Mammary epithelial cell (primary cell): ENCODE results near the gene C12orf76.

ENCODE experiments used
- CTCF ChIP-seq, 2 donors: IDR thresholded peaks in 1 of 2; conservative IDR thresholded peaks in 1 of 2; 2 replicates each; pipeline ENCODE4 v1.5.1; 2011 to 2012; ENCODE audit warnings: inconsistent platforms in 2 of 2, low read length in 2 of 2, mild to moderate bottlenecking in 2 of 2, control low read depth in 1 of 2, low read depth in 1 of 2; ENCODE audit not compliant: insufficient read depth in 1 of 2; ENCODE audit errors: extremely low read depth in 1 of 2
- EZH2 ChIP-seq: IDR thresholded peaks from 2 replicates; pipeline ENCODE4 v1.6.1; 2012; ENCODE audit warnings: low read length, inconsistent platforms, borderline replicate concordance

GRCh38 chr12:110024051-110024450 lies 24.3 kb downstream of the C12orf76 start:
- TF ChIP-seq CTCF (conservative IDR thresholded peaks at IDR 0.05 in 1 of 2, IDR thresholded peaks at IDR 0.05 in 1 of 2; ENCODE audit: extremely low read depth in 1 of 2, insufficient read depth in 1 of 2, low read depth in 1 of 2, low read length in 2 of 2) (no peak), EZH2 (no peak)
